ENCODE measurements around the gene RTL1.

RTL1 gene

DNA sequence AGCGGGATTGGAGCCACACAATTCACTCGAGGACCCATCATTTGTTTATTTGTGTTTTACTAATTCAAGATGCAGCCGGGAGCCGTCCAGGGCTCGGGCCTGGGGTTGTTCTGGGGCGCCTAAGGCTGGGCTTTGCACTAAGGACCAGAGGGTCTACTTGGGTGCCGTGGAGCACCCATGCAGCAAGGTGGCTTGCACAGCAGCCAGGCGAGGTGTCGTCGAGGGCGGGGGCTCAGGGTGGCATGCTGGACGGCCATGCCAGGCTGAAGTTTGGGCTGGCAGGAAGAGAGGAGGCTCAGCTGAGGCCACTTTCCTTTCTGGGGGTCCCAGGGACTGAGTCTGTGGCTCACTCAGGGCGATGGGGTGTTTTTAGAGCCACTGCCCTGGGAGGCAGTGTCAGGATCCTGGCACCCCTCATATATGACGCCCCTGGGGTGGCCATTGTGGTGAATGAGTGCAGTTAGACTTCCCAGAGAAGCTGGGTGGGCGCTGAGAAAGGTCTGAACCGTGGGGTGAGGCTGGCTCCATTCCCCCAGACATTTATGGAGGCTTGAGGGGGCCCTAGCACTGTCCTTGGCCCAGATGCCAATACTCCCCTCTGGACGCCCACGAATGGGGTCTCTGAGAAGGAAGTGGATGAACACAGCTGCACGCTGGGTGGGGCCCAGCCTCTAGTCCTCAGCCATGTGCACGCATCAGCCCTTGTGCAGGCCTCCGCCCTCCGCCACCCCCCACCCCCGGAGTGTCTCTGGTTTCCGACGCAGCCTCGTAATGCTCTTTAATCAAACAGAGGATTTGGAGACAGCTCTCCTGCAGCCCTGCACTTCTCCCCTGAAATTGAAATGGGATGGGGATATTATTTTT is 66.3 kb downstream of the RTL1 start:
- no peak for DNase-seq (ENCODE audit: low spot score)
- TF ChIP-seq, protein P1, sequence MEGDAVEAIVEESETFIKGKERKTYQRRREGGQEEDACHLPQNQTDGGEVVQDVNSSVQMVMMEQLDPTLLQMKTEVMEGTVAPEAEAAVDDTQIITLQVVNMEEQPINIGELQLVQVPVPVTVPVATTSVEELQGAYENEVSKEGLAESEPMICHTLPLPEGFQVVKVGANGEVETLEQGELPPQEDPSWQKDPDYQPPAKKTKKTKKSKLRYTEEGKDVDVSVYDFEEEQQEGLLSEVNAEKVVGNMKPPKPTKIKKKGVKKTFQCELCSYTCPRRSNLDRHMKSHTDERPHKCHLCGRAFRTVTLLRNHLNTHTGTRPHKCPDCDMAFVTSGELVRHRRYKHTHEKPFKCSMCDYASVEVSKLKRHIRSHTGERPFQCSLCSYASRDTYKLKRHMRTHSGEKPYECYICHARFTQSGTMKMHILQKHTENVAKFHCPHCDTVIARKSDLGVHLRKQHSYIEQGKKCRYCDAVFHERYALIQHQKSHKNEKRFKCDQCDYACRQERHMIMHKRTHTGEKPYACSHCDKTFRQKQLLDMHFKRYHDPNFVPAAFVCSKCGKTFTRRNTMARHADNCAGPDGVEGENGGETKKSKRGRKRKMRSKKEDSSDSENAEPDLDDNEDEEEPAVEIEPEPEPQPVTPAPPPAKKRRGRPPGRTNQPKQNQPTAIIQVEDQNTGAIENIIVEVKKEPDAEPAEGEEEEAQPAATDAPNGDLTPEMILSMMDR (IDR thresholded peaks at IDR 0.05; ENCODE audit: borderline replicate concordance, control extremely low read depth, extremely low read depth, insufficient read depth, missing control alignments), result no peak
- in situ Hi-C loops (cut with MboI; ENCODE audit: low sequenced_read_pairs, unreplicated experiment), result no loop called here

DNA sequence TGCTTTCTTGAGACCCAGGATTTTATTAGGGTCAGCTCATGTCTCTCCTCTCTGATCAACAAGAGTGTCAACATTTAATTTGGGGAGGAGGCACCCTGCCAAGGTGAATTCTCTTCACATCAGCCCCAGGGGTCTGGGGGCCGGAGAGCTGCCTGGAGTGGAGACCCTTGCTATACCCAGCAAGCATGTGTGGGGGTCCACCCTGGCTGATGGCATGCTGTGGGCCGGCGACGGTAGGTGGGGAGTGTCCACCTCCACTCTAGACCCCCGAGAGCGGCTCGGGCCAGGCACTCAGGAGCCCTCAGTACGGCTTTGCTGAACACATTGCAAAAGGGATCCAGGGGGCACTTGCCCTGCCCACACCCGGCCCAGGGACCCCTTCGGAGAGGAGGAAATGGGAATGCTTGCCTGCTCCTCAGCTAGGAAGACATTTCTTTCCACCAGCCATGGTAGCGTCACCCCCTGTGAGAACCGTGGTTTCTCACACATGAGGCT is 67.2 kb downstream of the RTL1 start:
- TF ChIP-seq, protein P1 (IDR thresholded peaks at IDR 0.05; ENCODE audit: borderline replicate concordance, control extremely low read depth, extremely low read depth, insufficient read depth, missing control alignments), result no peak
- in situ Hi-C loops (cut with MboI; ENCODE audit: low sequenced_read_pairs, unreplicated experiment), result no loop called here
- DNase-seq (ENCODE audit: low spot score), result no peak

DNA sequence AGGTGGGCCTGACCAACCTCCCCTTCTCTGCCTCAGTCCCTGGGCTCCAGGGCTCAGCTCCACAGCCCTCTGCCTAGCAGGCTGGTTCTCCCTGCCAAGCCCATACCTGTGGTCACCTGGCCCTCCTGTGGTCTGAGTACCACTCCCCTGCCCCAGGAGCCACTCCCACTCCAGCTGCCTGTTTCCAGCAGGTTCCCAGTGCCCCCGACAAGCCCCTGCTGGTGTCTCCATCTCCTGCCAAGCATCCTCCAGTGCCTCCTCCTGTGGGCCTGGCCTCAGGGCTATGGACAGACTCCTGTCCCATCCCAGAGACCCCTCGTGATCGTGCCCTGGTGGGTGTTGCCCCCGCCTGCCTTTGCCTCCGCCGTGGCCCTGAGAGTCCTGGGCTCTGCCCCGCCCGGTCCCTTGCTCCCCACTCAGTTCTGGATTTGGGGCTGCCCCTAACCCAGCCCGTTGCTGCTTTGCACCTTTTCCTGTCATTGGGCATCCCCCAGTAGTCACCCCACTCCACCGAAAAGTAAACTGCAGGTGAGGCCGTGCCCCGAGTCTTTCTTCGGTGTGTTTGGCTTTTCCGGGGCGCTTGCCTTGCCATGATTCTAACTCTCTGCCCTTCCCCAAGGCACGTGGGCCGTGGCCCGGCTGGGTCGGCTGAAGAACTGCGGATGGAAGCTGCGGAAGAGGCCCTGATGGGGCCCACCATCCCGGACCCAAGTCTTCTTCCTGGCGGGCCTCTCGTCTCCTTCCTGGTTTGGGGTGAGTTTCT is 67.8 kb downstream of the RTL1 start:
- in situ Hi-C loops (cut with MboI; ENCODE audit: low sequenced_read_pairs, unreplicated experiment), result no loop called here
- TF ChIP-seq, protein P1 (IDR thresholded peaks at IDR 0.05; ENCODE audit: borderline replicate concordance, control extremely low read depth, extremely low read depth, insufficient read depth, missing control alignments), result no peak
- no peak for DNase-seq (ENCODE audit: low spot score)

DNA sequence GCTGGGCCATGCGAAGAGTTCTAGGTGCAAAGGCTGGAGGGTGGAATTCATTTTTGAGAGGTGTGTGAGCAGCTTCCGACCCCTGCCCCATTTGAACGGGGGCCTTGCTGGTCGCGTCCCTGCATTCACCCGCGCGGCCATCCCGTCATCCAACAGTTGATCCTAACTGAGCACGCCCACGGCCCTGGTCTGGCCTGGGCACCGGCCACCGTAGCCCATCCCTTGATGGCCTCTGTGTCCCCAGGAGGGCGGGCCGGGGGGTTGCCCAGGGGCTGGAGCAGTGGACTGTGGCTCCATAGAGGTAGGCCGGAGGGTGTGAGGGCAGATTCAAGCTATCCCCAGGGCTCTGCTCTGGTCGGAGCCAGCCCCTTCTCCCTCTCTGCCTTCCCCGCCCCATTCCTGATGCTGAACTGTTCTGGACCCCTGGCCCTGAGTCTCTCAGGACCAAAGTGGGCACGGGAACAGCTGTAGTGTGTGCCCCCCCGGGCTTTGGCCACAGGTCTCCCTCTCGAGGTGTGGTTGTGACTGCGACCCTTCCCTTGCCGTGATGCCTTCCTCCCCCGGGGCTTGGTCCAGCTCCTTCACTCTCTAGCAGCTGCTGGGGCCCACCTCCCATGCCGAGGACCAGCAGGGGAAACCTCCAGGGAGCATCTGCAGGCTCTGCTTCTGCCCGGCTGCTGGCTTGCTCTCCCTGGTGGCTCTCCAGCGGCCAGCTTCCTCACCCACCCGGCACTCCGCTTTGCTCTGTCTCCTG is 68.6 kb downstream of the RTL1 start:
- TF ChIP-seq, protein P1 (IDR thresholded peaks at IDR 0.05; ENCODE audit: borderline replicate concordance, control extremely low read depth, extremely low read depth, insufficient read depth, missing control alignments), result no peak
- no peak for DNase-seq (ENCODE audit: low spot score)
- in situ Hi-C loops (cut with MboI; ENCODE audit: low sequenced_read_pairs, unreplicated experiment), result no loop called here

DNA sequence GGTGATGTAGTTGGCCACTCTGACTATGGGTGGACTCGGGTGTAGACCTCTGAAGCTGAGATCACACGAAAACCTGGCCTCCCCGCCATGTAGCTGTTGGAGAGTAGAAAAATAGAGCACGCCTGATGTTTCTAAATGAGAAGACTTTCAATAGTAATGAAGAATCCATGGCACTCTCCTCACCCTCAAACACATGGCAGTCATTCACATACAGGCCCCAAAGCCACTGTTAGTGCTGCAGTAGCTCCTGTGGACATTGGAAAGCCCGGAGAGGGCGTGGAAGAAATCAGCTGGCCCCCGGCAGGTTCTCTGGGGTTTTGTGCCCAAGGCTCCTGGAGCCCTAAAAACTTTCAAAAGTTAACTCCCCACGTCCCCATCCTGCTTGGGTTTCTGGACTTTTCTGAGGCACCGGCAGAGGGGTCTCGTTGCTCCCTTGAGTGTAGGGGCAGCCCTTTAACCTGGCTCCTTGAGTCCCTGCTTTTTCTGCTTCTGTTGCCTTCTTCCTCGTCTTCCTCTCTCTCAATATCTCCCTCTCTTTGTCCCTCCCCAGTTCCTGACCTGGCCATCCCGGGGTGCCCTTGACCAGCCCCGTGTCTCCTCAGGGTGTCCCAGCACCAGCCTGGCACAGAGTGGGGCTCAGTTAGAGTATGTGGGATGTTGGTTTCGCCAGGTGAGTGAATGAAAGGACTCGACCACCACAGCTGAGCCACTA is 69.3 kb downstream of the RTL1 start:
- in situ Hi-C loops (cut with MboI; ENCODE audit: low sequenced_read_pairs, unreplicated experiment), result no loop called here
- no peak for DNase-seq (ENCODE audit: low spot score)

More for the DNA sequence above, 69.3 kb downstream of the RTL1 start:
- TF ChIP-seq, protein P1 (IDR thresholded peaks at IDR 0.05; ENCODE audit: borderline replicate concordance, control extremely low read depth, extremely low read depth, insufficient read depth, missing control alignments), result no peak
